Epidermal melanocyte (primary cell): ENCODE measurements around the gene ASF1B.
A peak's percentile ranks its signal among the peaks of the same experiment; 100 is the strongest.

Experiments used
- DNase-seq: peaks from one replicate; pipeline ENCODE4 v3.0.0; 2011; ENCODE audit warnings: low spot score; ENCODE audit not compliant: insufficient read length

Gene ASF1B

DNA sequence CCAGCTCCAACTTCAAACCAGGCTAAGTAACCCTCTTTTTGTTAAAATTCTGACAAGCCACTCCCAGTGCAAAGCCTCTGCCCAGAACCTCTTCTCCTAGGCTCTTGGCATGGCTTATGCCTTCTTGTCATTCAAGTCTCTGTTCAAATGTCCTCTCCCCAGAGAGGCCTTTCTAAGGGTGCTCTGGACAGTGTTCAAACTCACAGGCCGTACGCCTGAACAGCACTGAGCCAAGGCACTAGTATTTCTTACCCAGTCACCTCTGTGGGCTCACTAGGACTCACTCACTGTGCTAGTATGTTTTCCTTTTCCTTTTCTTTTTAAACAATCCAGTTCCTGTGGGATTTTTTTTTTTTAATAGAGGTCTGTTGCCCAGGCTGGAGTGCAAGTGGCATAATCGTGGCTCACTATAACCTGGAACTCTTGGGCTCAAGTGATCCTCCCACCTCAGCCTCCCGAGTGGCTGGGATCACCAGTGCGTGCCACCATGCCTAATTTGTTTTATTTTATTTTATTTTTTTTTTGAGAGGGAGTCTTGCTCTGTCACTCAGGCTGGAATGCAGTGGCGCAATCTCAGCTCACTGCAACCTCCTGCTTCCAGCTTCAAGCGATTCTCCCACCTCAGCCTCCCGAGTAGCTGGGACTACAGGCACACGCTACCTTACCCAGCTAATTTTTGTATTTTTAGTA lies 2.3 kb upstream of the ASF1B start:
- DNase-seq, result no peak

DNA sequence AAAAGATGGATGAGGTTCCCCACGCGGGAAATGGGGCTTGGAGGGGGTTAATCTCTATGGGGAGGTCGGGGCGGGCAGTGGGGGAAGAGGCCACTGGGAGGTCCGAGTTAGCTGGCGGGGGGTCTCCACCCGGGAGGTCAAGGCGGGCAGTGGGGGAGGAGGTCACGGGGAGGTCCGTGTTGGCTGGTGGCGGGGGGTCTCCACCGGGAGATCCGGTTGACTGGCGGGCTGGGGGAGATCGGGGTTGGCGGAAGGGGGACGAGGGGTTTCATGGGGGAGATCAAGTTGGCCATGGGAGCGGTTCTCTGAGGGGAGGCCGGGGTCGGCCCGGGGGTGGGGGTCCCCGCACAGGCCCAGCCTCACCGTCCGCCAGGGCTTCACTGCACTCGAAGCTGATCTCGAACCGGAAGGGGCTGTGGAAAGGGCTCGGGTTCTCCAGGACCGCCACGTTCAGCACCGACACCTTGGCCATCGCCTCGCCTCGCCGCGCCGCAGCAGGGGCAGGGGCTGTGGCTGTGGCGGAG lies 342 bp downstream of the ASF1B start:
- no peak for DNase-seq

DNA sequence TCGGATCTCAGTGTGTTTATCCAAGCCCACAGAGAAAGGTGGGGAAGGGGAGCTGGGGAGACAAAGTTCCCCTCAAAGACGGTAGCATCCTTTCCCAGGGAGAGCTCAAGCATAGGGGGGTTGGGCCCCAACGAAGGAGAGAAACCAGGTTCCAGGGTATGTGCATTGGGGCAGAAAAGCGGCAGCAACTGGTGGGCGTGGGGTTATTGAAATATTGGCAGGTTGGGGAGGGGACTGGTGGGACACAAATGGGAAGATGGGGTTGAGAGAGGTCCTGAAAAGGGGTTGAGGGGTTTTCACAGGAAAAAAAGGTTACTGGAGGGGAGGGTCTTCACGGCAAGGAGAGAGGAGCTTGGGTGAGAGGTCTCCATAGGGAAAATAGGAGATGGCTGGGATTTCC lies 1.0 kb downstream of the ASF1B start:
- DNase-seq, result no peak

- no peak for DNase-seq
Measured at GRCh38 chr19:14127929-14128509, 8.4 kb downstream of the ASF1B start.

GRCh38 chr19:14127176-14127575 lies 9.2 kb downstream of the ASF1B start:
- DNase-seq, result no peak

GRCh38 chr19:14122924-14123323 lies 13.5 kb downstream of the ASF1B start:
- no peak for DNase-seq

GRCh38 chr19:14120497-14120780 lies 15.9 kb downstream of the ASF1B start:
- DNase-seq, result no peak

DNA sequence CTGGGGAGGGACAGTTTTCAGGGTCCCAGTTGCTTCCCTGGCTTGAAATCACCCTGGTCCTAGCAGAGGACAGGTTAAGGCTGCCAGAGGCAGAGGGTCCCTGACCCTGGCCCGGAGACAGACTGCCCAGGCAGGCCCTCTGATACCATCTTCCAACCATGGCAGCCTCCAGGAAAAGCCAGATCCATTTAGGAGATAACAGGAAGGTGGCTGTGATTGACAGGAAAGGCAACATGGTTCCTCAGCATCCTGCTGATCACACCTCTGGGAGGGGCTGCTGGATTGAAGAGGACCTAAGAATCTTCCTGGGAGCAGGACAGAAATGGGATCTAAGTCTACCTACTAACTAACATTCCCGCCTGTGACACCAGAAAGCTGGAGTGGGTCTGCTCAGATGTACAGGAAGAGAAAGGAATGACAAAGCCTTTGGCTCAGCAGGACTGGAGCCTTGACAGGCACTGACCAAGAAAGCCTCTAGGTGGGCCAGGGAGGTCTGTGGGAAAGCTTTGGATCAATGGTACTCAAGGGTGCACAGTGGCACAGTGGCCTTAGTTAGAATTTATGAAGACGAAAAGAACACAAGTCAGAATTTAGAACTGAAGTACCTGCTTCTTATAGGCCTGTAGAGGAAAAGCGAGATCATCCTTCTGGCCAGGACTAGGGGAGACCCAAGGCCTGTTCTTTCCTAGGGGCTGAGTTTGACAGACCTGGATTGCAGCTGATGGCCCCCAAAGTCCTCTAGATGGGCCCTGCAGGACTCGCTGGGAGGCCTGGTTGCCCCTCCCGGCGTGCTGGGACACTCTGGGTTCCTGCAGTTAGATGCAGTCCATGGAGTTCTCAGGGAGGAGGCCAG lies 16.5 kb downstream of the ASF1B start:
- DNase-seq, result no peak

DNA sequence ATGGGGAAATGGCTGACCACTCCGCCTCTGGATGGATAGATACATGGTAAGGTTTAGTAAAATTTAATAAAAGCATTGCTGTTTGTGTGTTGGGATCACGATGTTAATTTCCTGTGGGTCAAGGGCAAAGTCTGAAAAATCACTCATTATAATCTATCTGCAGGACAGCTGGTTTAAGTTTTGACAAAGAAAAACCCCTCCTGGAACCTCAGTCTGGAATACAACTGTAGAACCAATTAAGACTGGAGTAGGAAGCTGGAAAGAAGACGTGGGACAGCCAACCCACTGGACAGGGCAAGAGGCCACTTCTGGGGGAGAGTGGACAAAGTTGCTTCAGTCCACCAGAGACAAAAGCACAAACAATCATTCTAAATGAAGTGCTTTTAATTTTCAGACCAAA lies 17.2 kb downstream of the ASF1B start:
- no peak for DNase-seq

DNA sequence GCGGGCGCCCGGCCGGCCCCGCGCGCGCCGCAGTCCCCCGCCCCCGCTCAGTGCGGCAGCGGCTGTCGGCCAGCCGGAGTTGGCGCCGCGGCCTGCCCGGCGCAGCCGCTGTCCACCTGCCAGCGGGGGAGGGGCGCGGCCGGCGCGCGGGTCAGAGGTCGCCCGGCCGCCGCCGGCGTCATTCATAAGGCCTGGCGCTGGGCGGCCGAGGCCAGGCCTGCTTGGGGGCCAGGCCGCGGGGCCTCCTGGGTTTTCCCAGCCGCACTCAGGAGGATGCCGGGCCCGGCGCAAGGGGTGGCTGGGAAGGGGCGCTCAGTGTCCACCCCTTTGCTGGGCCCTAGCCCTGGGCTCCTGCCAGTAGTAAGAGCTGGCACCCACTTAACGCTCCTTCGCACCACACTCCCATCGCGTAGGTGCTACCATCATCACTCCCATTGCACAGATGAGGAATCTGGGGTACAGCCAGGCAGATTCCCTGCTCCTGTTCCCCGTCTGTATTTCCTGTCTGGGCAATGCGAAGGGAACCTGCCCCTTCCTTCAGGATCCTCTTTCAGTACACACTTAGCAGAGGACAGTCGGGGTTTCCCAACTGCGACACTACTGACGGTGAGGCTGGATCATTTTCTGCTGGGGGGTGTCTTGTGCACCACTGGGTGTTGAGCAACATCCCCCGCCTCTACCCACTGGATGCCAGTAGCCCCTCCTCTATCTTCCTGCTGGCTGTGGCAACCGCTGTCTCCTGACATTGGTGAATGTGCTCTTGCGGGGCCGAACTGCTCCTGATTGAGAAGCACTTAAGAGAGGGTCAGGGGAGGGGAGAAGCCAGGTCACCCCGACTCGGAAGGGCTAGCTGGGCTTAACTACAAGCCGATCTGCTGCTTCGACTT lies 18.0 kb downstream of the ASF1B start:
- DNase-seq, result no peak

DNA sequence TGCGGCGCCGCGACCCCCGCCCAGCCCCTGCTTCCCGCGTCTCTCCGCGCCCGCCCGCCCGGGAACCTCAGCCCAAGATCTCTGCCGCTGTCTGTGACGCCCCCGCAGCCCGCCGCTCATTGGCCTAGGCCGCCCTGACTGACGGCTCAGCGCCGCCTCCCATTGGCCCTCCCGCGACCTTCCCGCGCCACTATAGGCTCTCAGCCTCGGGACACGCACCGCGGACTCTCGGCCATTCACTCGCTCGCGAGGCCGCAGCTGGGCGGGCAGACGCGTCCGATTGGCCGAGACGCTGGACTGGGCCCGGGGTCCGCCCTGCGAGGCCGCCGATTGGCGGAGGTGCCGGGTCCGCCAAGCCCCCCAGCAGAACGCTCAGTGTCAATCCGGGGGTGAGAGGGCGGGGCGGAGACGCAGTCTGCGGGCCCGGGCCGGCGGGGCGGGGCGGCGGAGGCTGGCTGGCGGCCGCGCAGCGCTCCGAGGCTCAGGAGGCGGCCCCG lies 18.7 kb downstream of the ASF1B start, which contains the start of gene PRKACA:
PRKACA (minus strand) TSS at position 95 of the 497 bp plus-strand sequence. CDS start 215 bp downstream, outside the sequence.
- peak; percentile 97 for DNase-seq

GRCh38 chr19:14116918-14117578 lies 19.3 kb downstream of the ASF1B start:
- DNase-seq, result no peak

- no peak for DNase-seq
Measured at GRCh38 chr19:14116525-14116917, 19.9 kb downstream of the ASF1B start.

DNA sequence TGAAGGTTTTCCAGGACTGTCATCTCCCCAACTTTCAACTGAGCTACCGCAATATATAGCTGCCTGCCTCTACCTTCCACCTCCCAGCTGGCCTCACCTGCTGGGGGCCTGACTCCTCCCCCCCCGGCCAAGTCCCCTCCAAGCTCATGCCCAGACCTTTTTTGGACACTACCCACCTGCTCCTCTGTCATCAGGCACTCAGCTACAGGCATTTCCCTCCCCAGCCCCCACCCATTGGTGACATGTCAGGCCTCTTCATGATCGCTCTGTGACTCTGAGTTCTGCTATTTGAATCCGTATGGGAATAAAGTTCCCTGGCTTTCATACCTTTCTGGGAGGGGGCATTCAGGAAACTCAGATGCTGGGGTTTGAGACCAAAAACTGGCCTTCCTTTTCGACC lies 20.6 kb downstream of the ASF1B start:
- no peak for DNase-seq

DNA sequence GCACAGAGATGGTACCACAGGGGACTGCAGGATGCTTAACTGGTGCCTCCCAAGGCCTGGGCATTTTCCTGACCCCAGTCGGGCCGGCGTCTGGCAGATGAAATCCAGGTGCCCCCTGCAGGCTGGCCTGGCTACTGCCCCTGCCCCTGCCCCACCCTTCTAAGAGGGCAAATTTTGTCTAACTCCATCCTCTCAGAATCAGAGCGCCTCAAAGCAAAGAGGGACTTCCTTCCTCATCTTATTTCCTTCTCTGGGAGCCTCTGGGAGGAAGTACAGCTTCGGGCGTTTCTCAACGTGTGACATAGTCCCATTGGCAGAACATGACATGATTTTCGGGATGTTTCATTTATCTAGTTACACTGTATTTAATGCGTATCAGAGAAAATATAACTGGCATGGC lies 21.5 kb downstream of the ASF1B start:
- DNase-seq, result no peak

- DNase-seq, result no peak
Measured at GRCh38 chr19:14114439-14114838, 21.9 kb downstream of the ASF1B start.

DNA sequence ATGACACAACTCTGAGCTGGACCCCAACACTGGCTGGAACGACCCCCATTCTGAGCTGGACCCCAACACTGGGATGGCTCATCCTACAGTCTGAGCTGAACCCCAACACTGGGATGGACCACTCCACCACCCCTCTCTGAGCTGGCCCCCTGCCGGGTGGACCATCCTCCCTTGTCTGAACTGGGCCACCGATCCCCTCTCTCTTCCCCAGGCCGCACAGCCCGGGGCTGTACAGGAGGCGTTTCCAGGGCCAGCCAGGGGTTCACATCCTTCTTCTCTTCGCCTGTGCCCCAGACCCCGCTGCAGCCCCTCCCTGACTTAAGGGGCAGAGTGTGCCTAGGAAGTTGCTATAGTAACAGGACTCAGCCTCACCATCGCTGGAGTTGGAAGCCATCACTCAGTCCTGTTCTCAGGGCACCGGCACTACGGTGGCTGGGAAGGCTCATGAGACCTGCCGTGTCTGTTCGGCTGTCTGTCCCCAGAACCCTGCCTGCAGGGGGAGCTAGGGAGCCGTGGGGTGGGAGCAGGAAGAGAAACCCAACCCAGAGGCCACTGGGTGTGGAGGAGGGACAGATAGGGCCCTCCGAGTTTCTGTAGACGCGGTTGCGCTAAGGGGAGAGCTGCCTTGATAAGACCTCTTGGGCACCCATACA lies 22.5 kb downstream of the ASF1B start:
- no peak for DNase-seq

- no peak for DNase-seq
Measured at GRCh38 chr19:14112809-14113385, 23.5 kb downstream of the ASF1B start.

GRCh38 chr19:14112051-14112808 lies 24.2 kb downstream of the ASF1B start:
- no peak for DNase-seq
